Gastrocnemius medialis (tissue), 4 donors: ENCODE results near the gene NCAPD2. TPM values are rescaled to one million over a fixed set of nuclear protein-coding genes. Genes with fewer than 3 reads are reported as not detected.

Source experiments
- ATAC-seq, 2 donors: fragments of 150-250 bp; one replicate each; pipeline ENCODE4 v1.9.1; 2016
- DNase-seq, 2 donors: peaks; one replicate each; pipeline ENCODE4 v3.0.0-alpha.2; 2019
- H3K27ac ChIP-seq, 4 donors: fragments of 200-600 bp; sonication (generic); 1 replicate in 1 of 4; 2 replicates in 3 of 4; pipeline ENCODE4 v1.5.1; 2016 to 2018; ENCODE audit warnings: mild to moderate bottlenecking in 2 of 4, moderate library complexity in 1 of 4
- H3K27me3 ChIP-seq, 3 donors: fragments of 200-600 bp; sonication (generic) in 2 of 3; 1 replicate in 1 of 3; 2 replicates in 2 of 3; pipeline versions ENCODE4 v1.5.1 to v1.6.0; 2016 to 2019; ENCODE audit warnings: mild to moderate bottlenecking in 1 of 3, moderate library complexity in 1 of 3
- H3K36me3 ChIP-seq, 2 donors: fragments of 200-600 bp; sonication (generic) in 1 of 2; one replicate each; pipeline ENCODE4 v1.5.1; 2017 to 2018
- H3K4me1 ChIP-seq, 2 donors: fragments of 200-600 bp; sonication (generic) in 1 of 2; one replicate each; pipeline ENCODE4 v1.5.1; 2016 to 2017; ENCODE audit warnings: mild to moderate bottlenecking in 2 of 2
- H3K4me3 ChIP-seq, 4 donors: fragments of 200-600 bp; sonication (generic) in 3 of 4; 1 replicate in 1 of 4; 2 replicates in 3 of 4; pipeline ENCODE4 v1.5.1; 2016 to 2019; ENCODE audit warnings: mild to moderate bottlenecking in 2 of 4
- H3K9me3 ChIP-seq, 3 donors: fragments of 200-600 bp; sonication (generic) in 2 of 3; 1 replicate in 1 of 3; 2 replicates in 2 of 3; pipeline ENCODE4 v1.5.1; 2016 to 2019
- CTCF ChIP-seq, 5 experiments: fragments of 450-650 bp in 3 of 5; fragments of 200-600 bp in 2 of 5; sonication (generic) in 2 of 5; IDR thresholded peaks in 4 of 5; conservative IDR thresholded peaks in 1 of 5; 1 replicate in 4 of 5; 2 replicates in 1 of 5; pipeline ENCODE4 v1.5.1; 2016 to 2019; ENCODE audit warnings: antibody characterized with exemption in 5 of 5, mild to moderate bottlenecking in 3 of 5, moderate library complexity in 3 of 5
- POLR2A ChIP-seq, 2 donors: fragments of 450-650 bp; IDR thresholded peaks; one replicate each; pipeline ENCODE4 v1.6.1; 2017; ENCODE audit warnings: antibody characterized with exemption in 2 of 2, mild to moderate bottlenecking in 2 of 2, moderate library complexity in 2 of 2
- in situ Hi-C, 4 donors: fragments of 200-750 bp; cut with MboI; loops; one replicate each; pipeline versions ENCODE4 v1.15.0 to v1.8.0; 2017; ENCODE audit warnings: low sequenced_read_pairs in 4 of 4
- intact Hi-C: fragments of 100-400 bp; cut with DNase I; formaldehyde crosslinking; loops from one replicate; pipeline ENCODE4 v1.15.1; 2023; ENCODE audit warnings: low total_unique reads
- total RNA-seq, 4 donors: library from RNA; depleted of rRNA; stranded (reverse); fragments of >200 nt; gene quantifications; one replicate each; pipeline versions ENCODE4 v1.1.0 to v1.2.3, GENCODE V29; 2016

Gene NCAPD2
- total RNA-seq, 4 donors from 2014 or later = 12.3 to 250 (median 13.3) TPM

DNA sequence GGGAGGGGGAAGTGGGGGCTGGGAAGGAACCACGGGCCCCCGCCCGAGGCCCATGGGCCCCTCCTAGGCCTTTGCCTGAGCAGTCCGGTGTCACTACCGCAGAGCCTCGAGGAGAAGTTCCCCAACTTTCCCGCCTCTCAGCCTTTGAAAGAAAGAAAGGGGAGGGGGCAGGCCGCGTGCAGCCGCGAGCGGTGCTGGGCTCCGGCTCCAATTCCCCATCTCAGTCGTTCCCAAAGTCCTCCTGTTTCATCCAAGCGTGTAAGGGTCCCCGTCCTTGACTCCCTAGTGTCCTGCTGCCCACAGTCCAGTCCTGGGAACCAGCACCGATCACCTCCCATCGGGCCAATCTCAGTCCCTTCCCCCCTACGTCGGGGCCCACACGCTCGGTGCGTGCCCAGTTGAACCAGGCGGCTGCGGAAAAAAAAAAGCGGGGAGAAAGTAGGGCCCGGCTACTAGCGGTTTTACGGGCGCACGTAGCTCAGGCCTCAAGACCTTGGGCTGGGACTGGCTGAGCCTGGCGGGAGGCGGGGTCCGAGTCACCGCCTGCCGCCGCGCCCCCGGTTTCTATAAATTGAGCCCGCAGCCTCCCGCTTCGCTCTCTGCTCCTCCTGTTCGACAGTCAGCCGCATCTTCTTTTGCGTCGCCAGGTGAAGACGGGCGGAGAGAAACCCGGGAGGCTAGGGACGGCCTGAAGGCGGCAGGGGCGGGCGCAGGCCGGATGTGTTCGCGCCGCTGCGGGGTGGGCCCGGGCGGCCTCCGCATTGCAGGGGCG, 40.2 kb downstream of the NCAPD2 start, which contains the start of gene GAPDH:
GAPDH (plus strand) TSS at position 595 of the 772 bp plus-strand sequence. CDS start 316 bp downstream, outside the sequence.
- ATAC-seq (peak; percentile 66 to 70), DNase-seq (peak; percentile 89 to 93)
- intact Hi-C loops (loop anchor here (1.0 to 5.0 kb wide), 4 partner anchors 41 to 212 kb away; partner anchors contain the start of genes CHD4 and MRPL51), in situ Hi-C loops (loop anchor here in 2 of 4 donors (5.0 to 25.0 kb wide), 3 partner anchors 42 to 122 kb away; partner anchors contain the start of genes MRPL51 (in 1 of the 2) and NCAPD2 (in 1 of the 2))
- Histone ChIP-seq H3K27ac (peak within 1 kb of the TSS; percentile 91 to 97 (median 96)), H3K4me1 (peaks cover 35 to 47% of the 10 kb centered on the region in 2 donors), H3K36me3 (peaks cover 0 to 50% of the 10 kb centered on the region in 2 donors), H3K4me3 (peak within 1 kb of the TSS; percentile 75 to 87 (median 76)), H3K9me3 (no peaks in the 10 kb centered on the region), H3K27me3 (no peaks in the 10 kb centered on the region)
- TF ChIP-seq POLR2A (IDR thresholded peaks at IDR 0.05) (peak; percentile 95 to 96), CTCF (IDR thresholded peaks at IDR 0.05 in 4 of 5, conservative IDR thresholded peaks at IDR 0.05 in 1 of 5) (peak in 1 of 5 experiments; percentile 3)

DNA sequence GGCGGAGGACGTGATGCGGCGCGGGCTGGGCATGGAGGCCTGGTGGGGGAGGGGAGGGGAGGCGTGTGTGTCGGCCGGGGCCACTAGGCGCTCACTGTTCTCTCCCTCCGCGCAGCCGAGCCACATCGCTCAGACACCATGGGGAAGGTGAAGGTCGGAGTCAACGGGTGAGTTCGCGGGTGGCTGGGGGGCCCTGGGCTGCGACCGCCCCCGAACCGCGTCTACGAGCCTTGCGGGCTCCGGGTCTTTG, 40.7 kb downstream of the NCAPD2 start:
- peak in 1 of 2 donors; percentile 36 for ATAC-seq
- Histone ChIP-seq H3K9me3 (no peaks in the 10 kb centered on the region), H3K27me3 (no peaks in the 10 kb centered on the region), H3K4me3 (peak overlapping the region; percentile 75 to 87 (median 76)), H3K27ac (peak overlapping the region; percentile 91 to 97 (median 96)), H3K36me3 (peaks cover 0 to 45% of the 10 kb centered on the region in 2 donors), H3K4me1 (peaks cover 35 to 47% of the 10 kb centered on the region in 2 donors)
- DNase-seq = no peak
- peak in 1 of 2 donors; percentile 35 for TF ChIP-seq POLR2A (IDR thresholded peaks at IDR 0.05)
- TF ChIP-seq CTCF (IDR thresholded peaks at IDR 0.05 in 4 of 5, conservative IDR thresholded peaks at IDR 0.05 in 1 of 5) = peak in 1 of 5 experiments; percentile 3
- in situ Hi-C loops (loop anchor here in 2 of 4 donors (5.0 to 25.0 kb wide), 3 partner anchors 42 to 122 kb away; partner anchors contain the start of genes MRPL51 (in 1 of the 2) and NCAPD2 (in 1 of the 2)), intact Hi-C loops (loop anchor here (1.0 to 5.0 kb wide), 4 partner anchors 41 to 212 kb away; partner anchors contain the start of genes CHD4 and MRPL51)

DNA sequence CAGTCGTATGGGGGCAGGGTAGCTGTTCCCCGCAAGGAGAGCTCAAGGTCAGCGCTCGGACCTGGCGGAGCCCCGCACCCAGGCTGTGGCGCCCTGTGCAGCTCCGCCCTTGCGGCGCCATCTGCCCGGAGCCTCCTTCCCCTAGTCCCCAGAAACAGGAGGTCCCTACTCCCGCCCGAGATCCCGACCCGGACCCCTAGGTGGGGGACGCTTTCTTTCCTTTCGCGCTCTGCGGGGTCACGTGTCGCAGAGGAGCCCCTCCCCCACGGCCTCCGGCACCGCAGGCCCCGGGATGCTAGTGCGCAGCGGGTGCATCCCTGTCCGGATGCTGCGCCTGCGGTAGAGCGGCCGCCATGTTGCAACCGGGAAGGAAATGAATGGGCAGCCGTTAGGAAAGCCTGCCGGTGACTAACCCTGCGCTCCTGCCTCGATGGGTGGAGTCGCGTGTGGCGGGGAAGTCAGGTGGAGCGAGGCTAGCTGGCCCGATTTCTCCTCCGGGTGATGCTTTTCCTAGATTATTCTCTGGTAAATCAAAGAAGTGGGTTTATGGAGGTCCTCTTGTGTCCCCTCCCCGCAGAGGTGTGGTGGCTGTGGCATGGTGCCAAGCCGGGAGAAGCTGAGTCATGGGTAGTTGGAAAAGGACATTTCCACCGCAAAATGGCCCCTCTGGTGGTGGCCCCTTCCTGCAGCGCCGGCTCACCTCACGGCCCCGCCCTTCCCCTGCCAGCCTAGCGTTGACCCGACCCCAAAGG, 41.2 kb downstream of the NCAPD2 start:
- DNase-seq = peak; percentile 79 to 80
- Histone ChIP-seq H3K36me3 (peaks cover 0 to 40% of the 10 kb centered on the region in 2 donors), H3K4me1 (peaks cover 36 to 52% of the 10 kb centered on the region in 2 donors), H3K4me3 (peak overlapping the region; percentile 75 to 87 (median 76)), H3K27me3 (no peaks in the 10 kb centered on the region), H3K27ac (peak overlapping the region; percentile 91 to 97 (median 96)), H3K9me3 (no peaks in the 10 kb centered on the region)
- in situ Hi-C loops = loop anchor here in 2 of 4 donors (5.0 to 25.0 kb wide), 3 partner anchors 43 to 123 kb away; partner anchors contain the start of genes MRPL51 (in 1 of the 2) and NCAPD2 (in 1 of the 2)
- intact Hi-C loops = loop anchor here (1.0 to 5.0 kb wide), 7 partner anchors 16 to 213 kb away; partner anchors contain the start of genes CHD4, IFFO1 and MRPL51
- TF ChIP-seq POLR2A (IDR thresholded peaks at IDR 0.05) (peak in 1 of 2 donors; percentile 25), CTCF (IDR thresholded peaks at IDR 0.05 in 4 of 5, conservative IDR thresholded peaks at IDR 0.05 in 1 of 5) (peak in 1 of 5 experiments; percentile 22)
- peak; percentile 25 to 66 for ATAC-seq

DNA sequence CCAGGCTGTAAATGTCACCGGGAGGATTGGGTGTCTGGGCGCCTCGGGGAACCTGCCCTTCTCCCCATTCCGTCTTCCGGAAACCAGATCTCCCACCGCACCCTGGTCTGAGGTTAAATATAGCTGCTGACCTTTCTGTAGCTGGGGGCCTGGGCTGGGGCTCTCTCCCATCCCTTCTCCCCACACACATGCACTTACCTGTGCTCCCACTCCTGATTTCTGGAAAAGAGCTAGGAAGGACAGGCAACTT, 41.7 kb downstream of the NCAPD2 start:
- ATAC-seq (peak in 1 of 2 donors; percentile 7), DNase-seq (peak in 1 of 2 donors; percentile 74)
- peaks cover 41 to 57% of the 10 kb centered on the region in 2 donors for H3K4me1 ChIP-seq
- peak overlapping the region; percentile 91 to 97 (median 96) for H3K27ac ChIP-seq
- peak overlapping the region; percentile 75 to 87 (median 76) for H3K4me3 ChIP-seq
- intact Hi-C loops (loop anchor here (1.0 to 5.0 kb wide), 4 partner anchors 16 to 198 kb away; partner anchors contain the start of genes CHD4 and IFFO1), in situ Hi-C loops (loop anchor here in 1 of 4 donors (25.0 kb wide), 1 partner anchor 123 kb away; no protein-coding TSS in a partner anchor)
- no peak for TF ChIP-seq CTCF (IDR thresholded peaks at IDR 0.05 in 4 of 5, conservative IDR thresholded peaks at IDR 0.05 in 1 of 5)
- no peak for TF ChIP-seq POLR2A (IDR thresholded peaks at IDR 0.05)
- H3K9me3 ChIP-seq = no peaks in the 10 kb centered on the region
- peaks cover 0 to 35% of the 10 kb centered on the region in 2 donors for H3K36me3 ChIP-seq
- H3K27me3 ChIP-seq = no peaks in the 10 kb centered on the region
